Measurements from ENCODE around the gene CYTIP.

CYTIP gene

DNA sequence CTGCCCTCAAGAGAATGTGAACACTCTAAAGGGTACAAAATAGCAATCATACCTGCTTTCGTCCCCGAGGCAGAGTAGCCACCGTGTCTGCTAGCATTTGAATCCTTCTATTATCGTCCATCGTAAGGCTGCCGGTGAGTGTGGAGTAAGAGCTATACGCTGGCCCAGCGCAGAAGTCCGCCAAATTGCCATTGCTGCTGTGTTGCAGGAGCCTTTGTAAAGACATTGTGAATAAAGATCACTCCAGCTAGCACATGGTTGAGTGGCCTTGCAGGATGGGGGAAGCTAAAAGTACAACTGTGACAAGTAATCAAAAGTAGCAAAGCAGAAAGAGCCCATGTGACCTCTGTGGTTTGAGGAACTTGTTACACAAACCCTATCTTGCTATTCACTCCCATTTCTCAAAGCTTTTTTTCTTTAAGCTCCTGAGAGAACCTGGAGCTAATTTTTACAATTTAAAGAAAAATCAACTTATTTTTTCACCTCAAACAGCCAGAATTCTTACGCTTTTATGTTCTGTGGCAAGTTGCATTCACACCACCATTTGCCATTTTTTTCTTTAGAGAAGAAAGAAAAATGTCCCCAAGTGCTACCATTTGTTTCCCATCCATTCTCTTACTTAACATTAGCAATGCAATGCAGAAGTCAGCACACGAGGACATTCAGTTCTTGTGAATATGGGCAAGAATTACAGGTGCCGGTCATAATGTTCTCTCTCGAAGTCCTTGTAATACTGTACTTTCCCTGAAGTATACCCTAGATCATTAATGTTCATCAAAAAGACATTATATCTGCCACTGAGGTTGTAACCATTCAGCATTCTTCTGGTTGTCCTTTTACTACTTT, at the start of gene CYTIP:
CYTIP (minus strand) TSS at position 295 of the 846 bp plus-strand sequence; CDS start at position 226, 69 bp downstream.
- DNase-seq (ENCODE audit: insufficient read length, low spot score) (no peak), FAIRE-seq (no peak)

DNA sequence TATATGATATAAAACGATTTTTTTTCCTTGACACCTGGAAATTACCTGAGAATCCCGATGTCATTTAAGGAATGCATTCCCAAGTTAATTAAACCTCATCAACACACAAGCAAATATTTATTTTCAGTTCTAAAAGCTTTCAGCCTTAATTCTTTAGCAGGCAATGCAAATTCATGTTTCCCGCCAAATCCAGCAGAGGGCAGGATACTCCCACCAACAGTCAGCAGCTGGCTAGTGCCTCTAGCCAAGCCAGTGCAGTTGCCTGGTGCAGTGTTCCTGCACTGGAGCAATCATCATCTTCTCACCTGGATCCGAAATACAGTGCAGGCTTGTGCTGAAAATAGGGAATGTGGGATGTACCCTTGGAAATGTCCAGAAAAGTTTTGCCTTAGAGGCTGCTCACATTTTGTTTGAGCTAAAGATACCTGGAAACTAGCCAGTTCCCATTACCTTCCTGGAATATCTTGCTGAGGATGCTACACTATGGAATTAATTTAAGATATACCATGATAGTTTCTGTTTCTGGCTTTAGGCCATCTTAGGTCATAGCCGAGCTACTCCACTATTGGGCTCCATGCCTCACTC, 48.4 kb upstream of the CYTIP start:
- peak; percentile 95 for FAIRE-seq

DNA sequence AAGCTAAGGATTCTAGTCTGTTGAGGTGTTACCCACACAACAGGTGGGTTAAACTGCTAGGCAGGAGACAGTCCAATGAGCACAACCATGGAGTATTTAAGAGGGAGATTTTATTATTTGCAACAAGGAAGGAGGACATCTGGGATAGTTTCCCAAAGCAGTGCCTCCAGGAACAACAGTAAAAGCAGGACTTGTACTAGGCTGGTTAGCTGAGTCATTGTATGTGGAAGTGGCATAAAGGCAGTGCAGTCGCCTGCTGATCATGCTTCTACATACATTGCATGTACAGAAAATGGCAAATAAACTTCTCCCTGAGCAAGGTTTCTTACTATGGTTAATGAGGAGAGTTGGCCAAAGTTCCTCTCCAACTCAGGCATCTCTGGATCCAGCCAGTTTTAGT, 46.1 kb upstream of the CYTIP start:
- DNase-seq (ENCODE audit: insufficient read length, low spot score) = no peak
- peak; percentile 8 for FAIRE-seq

More for the DNA sequence above, 48.4 kb upstream of the CYTIP start:
- DNase-seq (ENCODE audit: insufficient read length, low spot score) = peak; percentile 40

DNA sequence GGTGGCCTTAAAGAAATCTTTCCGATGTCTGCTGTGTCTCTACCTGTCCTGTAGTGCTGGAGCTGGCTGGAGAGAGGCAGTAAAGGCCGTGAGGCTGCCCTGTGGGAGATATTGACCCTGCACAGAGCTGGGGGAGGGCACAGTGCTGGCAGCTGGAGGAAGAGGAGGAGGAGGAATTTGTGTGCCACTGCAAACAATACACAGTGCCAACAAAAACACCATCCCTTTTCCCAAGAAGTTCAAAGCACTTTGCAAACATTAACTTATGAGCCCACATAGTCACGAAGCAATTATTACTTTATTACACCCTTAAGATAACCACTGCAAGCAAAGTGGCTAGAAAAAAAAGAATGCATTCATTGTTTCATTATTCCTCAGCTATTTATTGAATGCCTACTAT, 45.0 kb upstream of the CYTIP start:
- no peak for FAIRE-seq
- DNase-seq (ENCODE audit: insufficient read length, low spot score) = no peak

DNA sequence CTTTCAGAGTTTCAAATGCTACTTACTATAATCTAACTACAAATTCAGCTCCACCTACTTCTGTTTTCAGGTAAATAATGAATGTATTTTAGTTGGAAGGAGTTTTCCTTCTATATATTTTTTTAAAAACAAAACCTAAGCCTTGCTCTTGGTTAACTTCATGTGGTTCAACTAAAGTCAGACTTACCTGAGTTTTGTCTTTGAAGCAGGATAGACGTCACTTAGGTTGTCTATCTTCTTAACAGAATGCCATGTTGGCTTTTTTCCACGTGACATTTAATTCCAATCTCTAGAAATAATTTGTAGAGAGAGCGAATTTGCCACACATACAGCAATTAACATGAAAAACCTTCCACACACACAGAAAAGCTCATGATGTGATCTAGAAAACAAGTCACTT, 43.9 kb upstream of the CYTIP start:
- no peak for DNase-seq (ENCODE audit: insufficient read length, low spot score)
- no peak for FAIRE-seq

DNA sequence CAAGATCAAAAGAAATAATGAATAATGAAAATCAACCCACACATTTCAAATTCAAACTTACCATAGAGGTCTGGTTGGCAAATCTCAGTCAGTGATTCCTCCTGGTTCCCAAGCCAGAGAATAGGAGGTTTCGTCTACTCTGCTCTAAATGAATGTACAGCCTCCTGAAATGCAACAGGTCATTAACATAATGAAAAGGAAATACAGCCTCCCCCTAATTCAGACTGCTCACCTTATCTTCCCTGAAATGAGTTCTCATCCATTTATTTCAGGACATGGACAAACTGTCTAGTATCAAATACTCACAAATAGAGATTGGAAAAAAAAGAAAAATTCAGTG, 43.4 kb upstream of the CYTIP start:
- FAIRE-seq (no peak), DNase-seq (ENCODE audit: insufficient read length, low spot score) (no peak)

DNA sequence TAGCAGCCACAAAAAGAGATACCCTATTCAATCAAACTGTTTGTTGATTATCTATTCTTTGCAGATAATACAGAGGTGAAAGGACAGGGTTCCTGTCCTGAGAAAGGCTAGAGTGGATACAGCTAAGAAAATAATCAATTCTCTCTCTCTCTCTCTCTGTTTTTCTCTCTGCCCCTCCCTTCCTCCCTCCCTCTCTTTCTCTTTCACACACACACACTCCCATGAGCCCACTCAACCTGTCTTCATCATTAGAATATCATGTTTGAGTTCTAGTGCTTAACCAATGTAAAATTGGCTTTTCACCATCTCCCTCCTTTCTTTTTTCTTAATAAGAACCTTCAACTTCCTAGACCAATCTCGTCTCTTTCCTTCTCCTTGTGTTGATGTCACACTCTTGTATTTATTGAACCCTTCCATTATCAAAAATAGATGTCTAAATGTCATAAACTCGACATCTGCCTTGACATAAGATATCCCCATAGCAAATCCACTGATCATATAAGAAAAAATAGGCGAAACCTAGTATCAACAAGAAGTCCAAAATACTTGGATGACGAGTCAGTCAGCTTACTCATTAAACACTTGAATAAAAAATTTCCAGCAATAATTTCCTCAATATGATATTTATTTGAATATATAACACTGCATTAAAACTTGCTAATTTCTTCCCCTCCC, 42.8 kb upstream of the CYTIP start:
- no peak for FAIRE-seq
- no peak for DNase-seq (ENCODE audit: insufficient read length, low spot score)

DNA sequence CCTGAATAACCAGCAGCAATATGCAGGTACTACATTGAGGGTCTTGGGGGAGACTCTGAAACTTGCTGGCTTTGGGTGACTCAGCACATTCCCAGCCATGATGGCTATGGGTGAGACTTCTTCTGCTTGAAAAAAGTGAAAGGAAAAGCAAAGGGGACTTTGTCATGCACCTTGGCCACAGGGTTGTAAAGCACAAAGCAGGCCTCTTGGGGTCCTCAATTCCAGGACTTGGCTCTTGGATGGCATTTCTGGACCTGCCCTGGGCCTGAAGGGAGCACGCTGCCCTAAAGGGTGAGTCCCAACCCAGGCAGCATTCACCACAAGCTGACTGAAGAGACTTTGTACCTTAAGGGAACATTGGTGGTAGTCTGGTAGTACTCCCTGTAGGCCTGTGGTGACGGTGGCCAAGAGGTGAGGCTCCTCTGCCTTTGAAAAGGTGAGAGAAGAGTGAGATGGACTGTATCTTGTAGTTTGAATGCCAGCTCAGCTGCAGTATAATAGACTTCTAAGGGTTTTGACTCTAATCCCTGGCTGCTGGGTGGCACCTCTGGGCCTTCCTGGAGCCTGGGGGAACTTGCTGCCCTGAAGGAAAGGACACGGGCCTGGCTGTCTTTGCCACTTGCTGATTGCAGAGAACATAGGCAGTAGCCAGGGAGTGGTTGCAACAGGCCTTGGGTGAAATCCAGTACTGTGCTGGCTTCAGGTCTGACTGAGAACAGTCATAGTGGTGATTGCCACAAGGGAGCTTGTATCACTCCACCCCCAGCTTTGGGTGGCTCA, 36.5 kb upstream of the CYTIP start:
- FAIRE-seq = peak; percentile 74
- no peak for DNase-seq (ENCODE audit: insufficient read length, low spot score)

DNA sequence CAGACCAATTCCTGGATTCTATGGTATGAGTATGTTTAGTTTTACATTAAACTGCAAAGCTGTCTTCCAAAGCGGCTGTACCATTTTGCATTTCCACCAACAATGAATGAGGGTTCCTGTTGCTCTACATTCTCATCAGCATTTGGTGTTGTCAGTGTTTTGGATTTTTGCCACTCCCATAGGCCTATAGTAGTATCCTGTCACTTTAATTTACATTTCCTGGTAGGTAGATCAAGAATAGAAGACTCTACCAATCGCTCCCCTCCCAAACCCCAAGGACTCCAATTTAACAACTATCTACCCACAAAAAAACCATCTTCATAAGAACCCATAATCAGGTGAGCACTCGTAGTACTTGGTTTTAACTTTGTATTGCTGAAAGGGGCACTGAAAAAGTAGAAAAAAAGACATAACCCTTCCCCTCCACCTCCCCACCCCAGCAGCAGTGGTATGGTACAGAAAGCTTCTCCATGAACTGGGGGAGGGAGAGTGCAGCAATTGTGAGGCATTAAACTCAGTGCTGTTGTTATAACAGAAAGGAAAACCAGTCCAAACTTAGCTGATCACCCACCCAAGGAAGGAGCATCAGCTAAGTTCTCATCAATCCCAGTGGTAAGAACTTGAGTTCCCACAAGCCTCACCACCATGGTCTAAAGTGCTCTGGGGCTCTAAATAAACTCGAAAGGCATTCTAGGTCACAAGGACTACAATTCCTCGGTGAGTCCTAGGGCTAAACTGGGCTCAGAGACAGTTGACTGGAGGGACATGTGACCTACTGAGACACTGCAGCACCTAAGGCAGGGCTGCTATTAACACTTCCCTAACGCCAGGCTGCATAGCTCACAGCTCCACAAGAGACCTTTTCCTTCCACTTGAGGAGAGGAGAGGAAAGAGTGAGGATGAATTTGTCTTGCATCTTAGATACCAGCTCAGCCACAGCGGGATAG, 35.5 kb upstream of the CYTIP start:
- DNase-seq (ENCODE audit: insufficient read length, low spot score) (no peak), FAIRE-seq (peak; percentile 86)

DNA sequence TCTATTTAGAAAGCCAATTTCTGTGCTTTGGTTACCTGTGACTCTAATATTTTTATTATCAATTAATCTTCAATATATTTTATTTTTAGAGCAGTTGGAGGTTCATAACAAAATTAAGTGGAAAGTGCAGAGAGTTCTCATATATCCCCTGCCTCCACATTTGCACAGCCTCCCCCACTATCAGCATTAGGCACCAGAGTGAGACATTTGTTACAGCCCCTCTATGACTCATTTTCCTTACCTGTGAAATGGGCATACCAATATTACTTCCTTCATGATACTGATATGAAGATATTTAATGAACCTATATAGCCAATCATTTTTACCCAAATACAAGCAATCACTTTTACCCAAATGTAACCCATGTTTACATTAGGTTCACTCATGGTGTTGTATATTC, 34.0 kb upstream of the CYTIP start:
- no peak for DNase-seq (ENCODE audit: insufficient read length, low spot score)
- no peak for FAIRE-seq

DNA sequence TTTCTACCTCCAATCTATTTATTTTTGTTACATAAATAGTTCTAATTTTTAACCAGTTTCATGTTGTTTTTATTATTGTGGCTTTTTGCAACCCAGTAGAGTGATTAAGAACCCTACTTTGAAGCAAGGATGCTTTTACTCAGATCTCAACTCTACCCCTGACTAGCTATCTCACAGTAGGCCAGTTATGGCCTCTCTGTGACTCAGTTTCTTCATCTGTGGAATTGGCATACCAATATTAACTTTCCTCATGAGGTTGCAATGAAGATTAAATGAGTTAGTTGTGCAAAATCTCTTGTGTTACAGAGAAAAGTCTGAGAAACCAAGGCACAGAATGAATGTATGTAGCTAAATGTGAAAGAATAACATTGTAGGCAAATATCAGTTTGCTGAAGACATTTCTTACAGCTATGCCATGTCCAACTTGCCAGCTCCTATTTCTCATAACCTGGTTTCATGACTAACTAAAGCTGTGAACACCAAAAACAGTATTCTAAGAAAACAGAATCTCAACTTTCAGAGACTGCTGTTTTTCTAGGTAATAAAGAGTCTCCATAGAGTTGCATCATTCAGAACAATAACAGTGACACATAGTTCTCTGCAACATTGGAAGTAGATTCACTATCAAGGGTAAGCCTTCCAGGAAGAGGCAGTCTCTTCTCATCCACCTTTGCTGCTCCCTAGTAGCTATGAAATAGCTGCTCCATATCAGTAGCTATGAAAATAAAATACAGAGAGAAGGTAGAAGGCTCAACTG, 33.2 kb upstream of the CYTIP start:
- FAIRE-seq (peak; percentile 77), DNase-seq (ENCODE audit: insufficient read length, low spot score) (no peak)

DNA sequence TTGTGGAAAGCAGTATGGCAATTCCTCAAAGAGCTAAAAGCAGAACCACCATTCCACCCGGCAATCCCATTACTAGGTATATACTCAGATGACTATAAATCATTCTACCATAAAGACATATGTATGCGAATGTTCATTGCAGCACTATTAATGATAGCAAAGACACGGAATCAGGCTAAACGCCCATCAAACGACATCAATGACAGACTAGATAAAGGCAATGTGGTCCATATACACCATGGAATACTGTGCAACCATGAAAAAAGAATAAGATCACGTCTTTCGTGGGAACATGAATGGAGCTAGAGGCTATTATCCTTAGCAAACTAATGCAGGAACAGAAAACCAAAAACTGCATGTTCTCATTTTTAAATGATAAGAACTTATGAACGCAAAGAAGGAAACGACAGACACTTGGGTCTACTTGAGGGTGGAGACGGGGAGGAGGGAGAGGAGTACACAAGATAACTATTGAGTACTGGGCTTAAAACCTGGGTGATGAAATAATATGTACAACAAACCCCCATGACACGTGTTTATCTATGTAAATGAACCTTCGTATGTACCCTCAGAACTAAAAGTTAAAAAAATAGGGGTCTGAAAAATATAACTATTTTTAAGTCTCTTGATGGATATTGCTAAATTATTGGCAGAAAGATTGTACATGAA, 32.0 kb upstream of the CYTIP start:
- no peak for DNase-seq (ENCODE audit: insufficient read length, low spot score)
- no peak for FAIRE-seq

DNA sequence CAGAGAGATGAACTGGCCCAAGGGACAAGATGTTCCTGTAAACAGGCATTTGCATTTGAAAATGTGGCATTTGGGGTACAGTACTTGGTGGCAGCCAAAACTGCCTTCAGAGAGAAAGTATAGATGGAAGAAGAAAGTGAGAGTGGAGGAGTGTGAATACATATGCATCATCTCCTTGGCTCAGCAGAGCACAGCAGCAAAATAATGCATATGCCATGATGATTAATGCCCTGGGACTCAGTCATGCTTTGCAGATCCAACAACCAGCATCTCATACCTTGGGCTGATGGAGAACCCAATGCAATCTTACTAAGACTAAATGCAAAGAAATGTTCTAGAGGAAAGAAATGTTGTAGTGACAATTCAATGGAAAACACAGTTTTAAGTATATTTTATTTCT, 29.7 kb upstream of the CYTIP start:
- FAIRE-seq (no peak), DNase-seq (ENCODE audit: insufficient read length, low spot score) (no peak)

DNA sequence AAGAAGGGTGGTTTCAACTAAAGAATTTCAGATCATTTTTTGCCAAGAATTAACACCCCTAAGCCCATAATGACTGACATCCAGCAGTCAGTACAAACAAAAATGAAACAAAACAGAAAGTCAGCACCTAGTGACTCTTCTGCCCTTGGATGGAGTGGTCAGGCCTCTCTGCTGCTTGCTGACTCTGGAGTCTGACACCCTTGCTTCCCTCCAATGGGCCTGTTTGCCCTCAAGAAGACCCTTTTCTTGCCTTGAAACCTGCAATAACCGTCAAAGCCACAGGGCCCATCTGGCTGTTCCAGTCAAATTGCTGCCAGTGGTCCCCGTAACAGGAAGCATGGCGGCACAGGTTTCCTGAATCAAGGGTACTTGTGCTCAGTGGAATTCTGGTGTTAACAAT, 27.2 kb upstream of the CYTIP start:
- DNase-seq (ENCODE audit: insufficient read length, low spot score) (no peak), FAIRE-seq (peak; percentile 85)

DNA sequence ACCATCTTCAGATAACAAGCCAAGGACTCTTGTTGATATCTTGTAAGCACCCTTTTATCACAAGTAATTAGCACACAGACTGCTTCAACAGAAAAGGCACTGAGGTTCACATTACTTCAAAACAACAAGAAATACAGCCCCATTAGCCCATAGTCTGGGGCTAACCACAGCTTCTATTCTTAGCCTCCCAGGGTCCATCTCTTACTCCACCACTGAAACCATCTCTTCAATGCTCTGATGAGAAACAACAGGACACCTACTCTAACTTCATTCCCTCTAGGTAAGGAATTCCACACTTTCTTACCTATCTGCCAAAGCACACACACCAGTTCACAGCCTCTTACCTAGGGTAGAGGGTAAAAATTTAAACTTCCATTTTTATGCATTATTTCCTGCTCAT, 26.4 kb upstream of the CYTIP start:
- DNase-seq (ENCODE audit: insufficient read length, low spot score) (peak; percentile 19), FAIRE-seq (peak; percentile 99)

DNA sequence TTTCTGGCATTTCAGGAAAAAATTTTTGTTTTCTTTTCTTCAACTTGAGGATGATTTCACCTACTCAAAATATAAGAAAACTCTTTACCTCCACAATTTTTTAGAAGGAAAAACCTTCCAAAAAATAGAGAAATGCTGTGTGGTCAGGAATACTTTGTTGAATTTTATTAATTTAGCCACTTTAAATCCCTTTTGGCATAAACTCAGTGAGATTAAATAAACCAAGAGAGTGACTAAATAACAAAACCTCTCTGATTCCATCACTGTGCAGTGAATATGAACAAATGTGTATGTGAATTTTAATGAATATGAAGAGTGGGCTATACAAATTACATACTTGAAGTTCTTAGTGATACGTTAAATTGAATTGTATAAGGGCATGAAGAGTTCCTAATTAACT, 25.8 kb upstream of the CYTIP start:
- FAIRE-seq (no peak), DNase-seq (ENCODE audit: insufficient read length, low spot score) (no peak)

DNA sequence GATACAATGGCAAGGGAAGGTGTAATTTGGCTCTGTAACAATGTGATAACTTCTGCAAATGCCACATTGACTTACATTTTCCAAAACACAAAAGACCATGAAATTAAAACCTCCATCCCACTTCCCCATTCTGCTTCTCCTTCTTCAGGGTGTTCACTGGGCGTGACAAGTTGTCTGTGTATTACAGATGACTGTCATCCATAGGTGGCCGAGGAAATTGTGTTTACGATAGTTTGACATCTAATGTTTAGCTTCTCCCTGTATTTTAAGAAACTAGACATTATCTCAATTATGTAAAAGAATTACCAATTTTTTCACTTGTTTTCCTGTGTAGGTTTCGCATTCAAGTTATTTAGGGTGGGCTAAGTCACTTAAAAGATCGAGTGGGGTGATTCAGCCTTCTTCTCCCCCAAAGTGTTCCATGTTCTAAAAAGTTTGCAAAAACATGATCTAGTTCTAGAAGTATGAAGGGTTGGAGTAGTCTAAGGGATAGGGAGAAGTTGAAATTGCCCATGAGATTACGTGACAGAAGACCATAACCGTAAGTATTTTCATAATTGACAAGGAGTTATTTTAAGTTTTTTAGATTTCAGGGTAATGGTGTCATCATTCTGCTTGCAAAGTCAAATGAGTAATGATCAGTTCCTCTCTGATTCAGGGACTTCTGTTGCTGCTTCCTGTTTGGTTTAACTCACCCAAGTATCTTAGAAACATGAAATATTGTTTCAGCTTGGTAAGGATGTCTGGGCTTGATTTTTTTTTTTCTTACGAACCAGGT, 25.2 kb upstream of the CYTIP start:
- DNase-seq (ENCODE audit: insufficient read length, low spot score) (no peak), FAIRE-seq (peak; percentile 93)

DNA sequence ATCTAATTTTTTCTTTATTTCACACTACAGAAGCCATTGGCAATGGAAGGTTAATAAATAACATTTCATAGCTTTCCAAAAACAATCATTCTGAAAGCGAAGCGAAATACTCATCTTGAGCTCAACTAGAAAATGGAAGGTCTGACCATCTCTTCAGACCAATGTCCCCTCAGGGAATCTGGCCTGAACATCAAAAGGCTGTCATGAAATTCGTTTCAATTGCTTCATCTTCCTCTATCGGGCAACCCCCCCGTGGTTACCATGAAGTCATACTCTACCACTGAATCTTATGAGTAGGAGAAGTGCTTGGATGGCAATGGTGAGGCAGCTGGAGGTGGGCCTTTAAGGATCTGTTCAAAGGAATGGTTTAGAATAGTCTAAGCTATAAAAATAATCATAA, 22.9 kb upstream of the CYTIP start:
- DNase-seq (ENCODE audit: insufficient read length, low spot score) = no peak
- FAIRE-seq = peak; percentile 91
